Fibroblast of lung (primary cell): ENCODE measurements around the gene NPM1. TPM values are rescaled to one million over a fixed set of nuclear protein-coding genes. Genes with fewer than 3 reads are reported as not detected.
"Not testable (repeated sequence)": the region's sequence is repeated elsewhere in the genome, so short reads cannot be mapped to it uniquely, and the experiment has no call there.

Experiments
- DNase-seq, 2 donors: peaks; one replicate each; pipeline versions ENCODE4 v3.0.0 to v3.0.0-alpha.2; 2010; ENCODE audit warnings: low read depth in 2 of 2
- H2AFZ ChIP-seq: 2 replicates; pipeline ENCODE4 v1.5.1; 2012; ENCODE audit warnings: low read length, control low read depth, inconsistent platforms
- H3K27ac ChIP-seq: 2 replicates; pipeline ENCODE4 v1.5.1; 2011; ENCODE audit warnings: low read length, control low read depth; ENCODE audit not compliant: insufficient read depth
- H3K27me3 ChIP-seq: 2 replicates; pipeline ENCODE4 v1.5.1; 2011; ENCODE audit warnings: mild to moderate bottlenecking, low read length; ENCODE audit not compliant: control insufficient read depth, insufficient read depth
- H3K36me3 ChIP-seq: 2 replicates; pipeline ENCODE4 v1.5.1; 2011; ENCODE audit warnings: low read length; ENCODE audit not compliant: control insufficient read depth, insufficient read depth
- H3K4me1 ChIP-seq: 2 replicates; pipeline ENCODE4 v1.5.1; 2011; ENCODE audit warnings: low read length; ENCODE audit not compliant: control insufficient read depth, insufficient read depth; ENCODE audit errors: extremely low read depth
- H3K4me2 ChIP-seq: 2 replicates; pipeline ENCODE4 v1.5.1; 2011; ENCODE audit warnings: low read length, control low read depth; ENCODE audit not compliant: insufficient read depth; ENCODE audit errors: extremely low read depth
- H3K4me3 ChIP-seq, 4 experiments: fragments of 200-600 bp in 1 of 4; sonication (generic) in 1 of 4; replicated peaks in 1 of 4; 2 replicates each; pipeline ENCODE4 v1.5.1; 2011 to 2016; ENCODE audit warnings: low read length in 4 of 4, low read depth in 3 of 4, mild to moderate bottlenecking in 3 of 4, control low read depth in 2 of 4, inconsistent platforms in 1 of 4, mixed read lengths in 1 of 4; ENCODE audit not compliant: insufficient read depth in 1 of 4; ENCODE audit errors: control extremely low read depth in 1 of 4
- H3K79me2 ChIP-seq: 2 replicates; pipeline ENCODE4 v1.5.1; 2012; ENCODE audit warnings: mild to moderate bottlenecking, low read length, inconsistent platforms; ENCODE audit not compliant: control insufficient read depth, insufficient read depth
- H3K9ac ChIP-seq: 2 replicates; pipeline ENCODE4 v1.5.1; 2011; ENCODE audit warnings: mild to moderate bottlenecking, low read length, control low read depth; ENCODE audit not compliant: insufficient read depth
- H3K9me3 ChIP-seq: 2 replicates; pipeline ENCODE4 v1.5.1; 2012; ENCODE audit warnings: low read depth, low read length; ENCODE audit not compliant: control insufficient read depth, insufficient read depth
- H4K20me1 ChIP-seq: 2 replicates; pipeline ENCODE4 v1.5.1; 2011; ENCODE audit warnings: low read length; ENCODE audit not compliant: control insufficient read depth, insufficient read depth; ENCODE audit errors: extremely low read depth
- CTCF ChIP-seq, 2 donors: IDR thresholded peaks in 1 of 2; conservative IDR thresholded peaks in 1 of 2; 1 replicate in 1 of 2; 2 replicates in 1 of 2; pipeline ENCODE4 v1.5.1; 2011 to 2012; ENCODE audit warnings: low read length in 2 of 2, control low read depth in 1 of 2, inconsistent platforms in 1 of 2, low read depth in 1 of 2, mild to moderate bottlenecking in 1 of 2
- EZH2 ChIP-seq: IDR thresholded peaks from 2 replicates; pipeline ENCODE4 v1.5.1; 2012; ENCODE audit warnings: low read length, control low read depth, mild to moderate bottlenecking; ENCODE audit errors: missing control alignments
- polyA plus RNA-seq, 2 donors: library from polyadenylated mRNA; depleted of rRNA in 1 of 2; stranded (reverse) in 1 of 2; unstranded in 1 of 2; fragments of >200 nt; gene quantifications; 2 replicates each; pipeline ENCODE4 v1.2.1, GENCODE V29; 2011 to 2012; ENCODE audit warnings: missing spikeins in 1 of 2
- total RNA-seq: library from RNA; depleted of rRNA; stranded (reverse); fragments of >200 nt; gene quantifications from 2 replicates; pipeline ENCODE4 v1.2.1, GENCODE V29; 2014

The NPM1 gene
- total and polyA plus RNA-seq, 2 donors (not counting 1 experiment from before 2014, with no cell fraction given), result 1,067 to 4,158 TPM

- Histone ChIP-seq H3K4me2 (peak overlapping the region; percentile 35), H3K9me3 (no peaks in the 10 kb centered on the region), H3K4me3 (no peak overlapping the region), H3K79me2 (peaks cover 55% of the 10 kb centered on the region), H3K36me3 (peaks cover 16% of the 10 kb centered on the region), H3K27ac (no peak overlapping the region), H3K4me1 (peaks cover 5% of the 10 kb centered on the region), H3K9ac (no peak overlapping the region), H4K20me1 (peaks cover 7% of the 10 kb centered on the region), H2AFZ (no peak overlapping the region), H3K27me3 (no peaks in the 10 kb centered on the region)
- no peak for TF ChIP-seq CTCF (conservative IDR thresholded peaks at IDR 0.05 in 1 of 2, IDR thresholded peaks at IDR 0.05 in 1 of 2; ENCODE audit: low read depth in 1 of 2, low read length in 2 of 2)
- no peak for TF ChIP-seq EZH2
- DNase-seq, result peak in 1 of 2 donors; percentile 42
Measured at GRCh38 chr5:171410181-171410580, 22.5 kb downstream of the NPM1 start.

- Histone ChIP-seq H3K4me2 (no peak overlapping the region), H3K9ac (no peak overlapping the region), H3K36me3 (peaks cover 12% of the 10 kb centered on the region), H3K9me3 (no peaks in the 10 kb centered on the region), H2AFZ (no peak overlapping the region), H4K20me1 (peaks cover 5% of the 10 kb centered on the region), H3K4me3 (no peak overlapping the region), H3K27me3 (no peaks in the 10 kb centered on the region), H3K79me2 (peaks cover 38% of the 10 kb centered on the region), H3K27ac (no peak overlapping the region), H3K4me1 (peaks cover 5% of the 10 kb centered on the region)
- no peak for TF ChIP-seq EZH2
- TF ChIP-seq CTCF (conservative IDR thresholded peaks at IDR 0.05 in 1 of 2, IDR thresholded peaks at IDR 0.05 in 1 of 2; ENCODE audit: low read depth in 1 of 2, low read length in 2 of 2), result no peak
- DNase-seq, result no peak
Measured at GRCh38 chr5:171412186-171412585, 24.5 kb downstream of the NPM1 start.

GRCh38 chr5:171413153-171413910 lies 25.7 kb downstream of the NPM1 start:
- H3K4me1 ChIP-seq, result peaks cover 5% of the 10 kb centered on the region
- H3K4me2 ChIP-seq, result no peak overlapping the region
- TF ChIP-seq CTCF (conservative IDR thresholded peaks at IDR 0.05 in 1 of 2, IDR thresholded peaks at IDR 0.05 in 1 of 2; ENCODE audit: low read depth in 1 of 2, low read length in 2 of 2) (no peak), EZH2 (no peak)
- H3K79me2 ChIP-seq, result peaks cover 27% of the 10 kb centered on the region
- no peak for DNase-seq
- H2AFZ ChIP-seq, result no peak overlapping the region
- H3K27ac ChIP-seq, result no peak overlapping the region
- H3K36me3 ChIP-seq, result peaks cover 10% of the 10 kb centered on the region
- H4K20me1 ChIP-seq, result peaks cover 5% of the 10 kb centered on the region
- H3K9me3 ChIP-seq, result no peaks in the 10 kb centered on the region
- no peaks in the 10 kb centered on the region for H3K27me3 ChIP-seq
- no peak overlapping the region for H3K4me3 ChIP-seq
- no peak overlapping the region for H3K9ac ChIP-seq

GRCh38 chr5:171413993-171414392 lies 26.3 kb downstream of the NPM1 start:
- H3K9me3 ChIP-seq, H3K27me3 ChIP-seq, H4K20me1 ChIP-seq, H3K4me3 ChIP-seq, H3K9ac ChIP-seq, H2AFZ ChIP-seq, H3K4me2 ChIP-seq, DNase-seq, H3K4me1 ChIP-seq, H3K27ac ChIP-seq: not testable (repeated sequence)
- Histone ChIP-seq H3K36me3 (peaks cover 10% of the 10 kb centered on the region), H3K79me2 (peaks cover 20% of the 10 kb centered on the region)
